Smooth muscle cell of the brain vasculature (primary cell): ENCODE measurements around the gene SIM2.

Experiments used
- DNase-seq: peaks from one replicate; pipeline ENCODE4 v3.0.0-alpha.2; 2012; ENCODE audit warnings: low read depth, low spot score

Gene SIM2

GRCh38 chr21:36686955-36687354, 12.0 kb upstream of the SIM2 start:
- DNase-seq = no peak

- DNase-seq = no peak
These were observed 10.6 kb upstream of the SIM2 start for GRCh38 chr21:36688324-36688723.

GRCh38 chr21:36689324-36689723, 9.6 kb upstream of the SIM2 start:
- no peak for DNase-seq

GRCh38 chr21:36690628-36691554, 8.0 kb upstream of the SIM2 start:
- DNase-seq = no peak

GRCh38 chr21:36691555-36692041, 7.3 kb upstream of the SIM2 start:
- DNase-seq = no peak

GRCh38 chr21:36692114-36692834, 6.6 kb upstream of the SIM2 start:
- DNase-seq = no peak

- no peak for DNase-seq
These were observed 6.0 kb upstream of the SIM2 start for GRCh38 chr21:36692835-36693488.

GRCh38 chr21:36693489-36694030, 5.4 kb upstream of the SIM2 start:
- no peak for DNase-seq

GRCh38 chr21:36694031-36694515, 4.8 kb upstream of the SIM2 start:
- DNase-seq = no peak

- DNase-seq = no peak
These were observed 4.2 kb upstream of the SIM2 start for GRCh38 chr21:36694593-36695282.

- DNase-seq = no peak
These were observed 3.7 kb upstream of the SIM2 start for GRCh38 chr21:36695283-36695634.

GRCh38 chr21:36695671-36696389, 3.1 kb upstream of the SIM2 start:
- no peak for DNase-seq

- DNase-seq = no peak
These were observed 2.4 kb upstream of the SIM2 start for GRCh38 chr21:36696390-36697059.

- DNase-seq = no peak
These were observed 1.7 kb upstream of the SIM2 start for GRCh38 chr21:36697060-36697850.

- no peak for DNase-seq
These were observed 997 bp upstream of the SIM2 start for GRCh38 chr21:36697851-36698384.

- DNase-seq = no peak
These were observed 432 bp upstream of the SIM2 start for GRCh38 chr21:36698385-36698980.

GRCh38 chr21:36699546-36700294, 805 bp downstream of the SIM2 start:
- DNase-seq = no peak
